ENCODE measurements around the gene ABLIM2. TPM values are rescaled to one million over a fixed set of nuclear protein-coding genes. Genes with fewer than 3 reads are reported as not detected.
"Not testable (repeated sequence)": the region's sequence is repeated elsewhere in the genome, so short reads cannot be mapped to it uniquely, and the experiment has no call there.

ABLIM2 gene
- polyA plus RNA-seq, 4 donors = 6.2 to 8.4 (median 6.8) TPM

DNA sequence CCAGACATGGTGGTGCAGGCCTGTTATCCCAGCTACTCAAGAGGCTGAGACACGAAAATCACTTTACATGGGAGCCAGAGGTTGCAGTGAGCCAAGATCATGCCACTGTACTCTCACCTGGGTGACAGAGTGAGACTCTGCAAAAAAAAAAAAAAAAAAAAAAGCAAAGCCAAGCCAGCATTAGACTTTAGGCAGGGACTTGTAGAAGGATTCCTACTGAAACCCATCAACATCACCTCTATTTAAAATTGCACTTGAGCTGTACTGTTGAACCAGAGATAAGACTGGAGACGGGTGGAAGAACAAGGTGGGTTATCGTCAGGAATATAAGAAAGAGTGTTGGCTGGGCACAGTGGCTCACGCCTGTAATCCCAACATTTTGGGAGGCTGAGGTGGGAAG lies 203.2 kb downstream of the ABLIM2 start:
- no peak for DNase-seq (ENCODE audit: low read depth in 4 of 4, low spot score in 2 of 4)

DNA sequence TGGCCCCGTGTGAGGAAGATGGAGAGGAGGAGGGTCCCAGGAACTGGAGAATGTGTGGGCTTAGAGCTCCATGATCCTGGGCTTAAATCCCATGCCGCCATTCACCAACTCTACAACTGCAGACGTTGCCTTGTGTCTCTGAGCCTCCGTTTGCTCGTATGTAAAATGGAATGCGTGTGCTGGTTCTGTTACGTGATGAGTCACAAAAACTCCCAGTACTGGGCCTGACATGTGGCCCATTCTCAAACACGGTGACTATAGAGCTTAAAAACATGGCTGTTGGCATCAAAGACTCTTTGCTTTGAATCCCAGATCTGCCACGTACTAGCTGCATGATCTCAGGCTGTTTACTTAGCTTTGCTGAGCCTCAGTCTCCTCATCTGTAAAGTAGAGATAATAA lies 206.0 kb downstream of the ABLIM2 start:
- no peak for DNase-seq (ENCODE audit: low read depth in 4 of 4, low spot score in 2 of 4)

DNA sequence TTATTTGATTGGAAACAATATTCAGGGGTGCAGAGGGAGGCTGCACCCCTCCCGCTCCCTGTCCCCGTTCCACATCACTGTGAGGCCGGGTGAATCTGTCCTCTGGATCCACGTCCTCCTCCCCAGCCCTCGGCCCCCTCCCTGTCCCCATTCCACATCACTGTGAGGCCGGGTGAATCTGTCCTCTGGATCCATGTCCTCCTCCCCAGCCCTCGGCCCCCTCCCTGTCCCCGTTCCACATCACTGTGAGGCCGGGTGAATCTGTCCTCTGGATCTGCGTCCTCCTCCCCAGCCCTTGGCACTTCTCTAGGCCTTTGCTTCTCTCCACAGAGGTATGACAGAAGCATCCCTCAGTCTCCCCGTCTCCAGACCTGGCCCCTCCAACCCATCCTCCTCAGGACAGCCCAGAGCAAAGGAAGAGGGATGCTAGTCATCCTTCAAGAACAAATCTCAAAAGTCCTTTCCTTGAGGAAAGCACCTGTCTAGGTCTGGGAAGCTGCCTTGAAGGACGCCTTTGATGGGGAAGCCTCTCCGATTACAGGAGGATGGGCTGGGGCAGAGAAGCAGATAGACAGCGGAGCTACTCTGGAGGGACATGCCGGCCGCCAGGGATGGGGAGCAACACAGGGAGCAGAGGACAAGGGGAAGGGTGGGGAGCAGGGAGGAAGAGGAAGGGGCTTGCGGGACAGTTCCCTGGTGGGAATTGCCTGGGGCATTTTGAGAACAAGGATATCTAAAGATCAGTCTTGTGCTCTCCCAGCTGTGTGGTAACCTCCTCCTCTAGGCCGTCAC lies 208.1 kb downstream of the ABLIM2 start:
- DNase-seq (ENCODE audit: low read depth in 4 of 4, low spot score in 2 of 4) = no peak

DNA sequence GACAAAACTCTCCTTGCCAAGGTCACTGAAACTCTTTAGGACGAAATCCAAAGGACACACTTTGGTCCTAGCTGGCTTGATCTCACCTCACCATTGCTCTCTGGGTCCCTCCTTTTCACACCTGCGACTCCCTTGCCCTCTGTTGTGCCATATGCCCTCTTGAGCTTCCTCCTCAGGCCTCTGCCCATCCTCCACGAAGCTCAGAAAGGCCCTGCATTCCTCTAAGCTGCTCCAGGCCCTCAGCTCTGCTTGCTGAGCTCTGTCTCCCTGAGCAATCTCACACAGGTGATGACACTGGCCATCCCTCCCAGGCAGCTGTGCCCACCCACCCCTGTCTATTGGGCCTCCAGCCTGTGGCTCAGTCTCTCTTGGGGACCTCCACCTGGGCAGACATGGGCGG lies 208.9 kb downstream of the ABLIM2 start:
- DNase-seq (ENCODE audit: low read depth in 4 of 4, low spot score in 2 of 4) = no peak

DNA sequence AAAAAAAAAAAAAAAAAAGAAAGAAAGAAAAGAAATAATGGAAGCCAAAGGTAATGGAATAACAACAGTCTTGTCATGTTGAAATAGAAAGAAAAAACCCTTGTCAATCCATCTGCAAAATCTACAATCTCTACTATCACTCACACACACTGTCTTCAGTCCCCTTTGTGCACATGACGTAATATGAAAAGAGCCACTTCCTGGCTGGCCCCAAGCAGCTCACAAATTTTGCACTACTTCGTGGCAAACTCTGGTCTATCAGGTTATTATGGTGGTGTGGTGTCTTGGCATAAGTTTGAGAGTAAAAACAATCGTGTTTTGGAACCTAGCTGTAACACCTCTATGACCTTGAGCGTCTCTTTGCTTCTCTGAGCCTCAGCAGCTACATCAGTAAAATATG lies 210.7 kb downstream of the ABLIM2 start:
- DNase-seq (ENCODE audit: low read depth in 4 of 4, low spot score in 2 of 4) = no peak

DNA sequence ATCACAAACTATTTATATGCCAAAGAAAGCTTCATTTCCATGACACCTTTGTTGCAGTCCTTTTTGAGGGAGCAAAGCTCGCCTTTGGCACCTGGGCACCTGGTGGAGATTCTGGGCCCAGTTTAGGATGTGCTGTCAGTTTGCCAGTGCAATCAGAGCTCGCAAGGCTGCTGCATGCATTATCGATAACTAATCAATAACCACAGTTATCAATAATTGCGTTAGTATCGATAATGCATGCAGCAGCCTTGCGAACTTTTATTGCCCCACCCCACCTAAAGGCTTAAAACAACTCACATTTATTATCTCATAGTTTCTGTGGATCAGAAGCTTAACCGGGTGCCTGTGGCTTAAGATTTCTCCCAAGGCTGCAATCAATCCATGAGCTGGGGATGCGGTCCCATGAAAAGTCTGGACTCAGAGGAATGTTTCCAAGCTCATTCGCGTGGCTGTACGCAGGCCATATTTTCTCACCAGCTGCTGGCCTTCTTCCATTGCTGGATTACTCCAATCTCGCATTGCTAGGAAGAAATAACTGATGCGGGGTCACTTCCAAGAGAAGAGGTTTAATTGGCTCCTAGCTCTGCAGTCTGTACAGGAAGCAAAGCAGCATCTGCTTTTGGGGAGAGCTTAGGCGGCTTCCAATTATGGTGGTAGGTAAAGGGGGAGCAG lies 212.8 kb downstream of the ABLIM2 start:
- DNase-seq (ENCODE audit: low read depth in 4 of 4, low spot score in 2 of 4) = no peak

DNA sequence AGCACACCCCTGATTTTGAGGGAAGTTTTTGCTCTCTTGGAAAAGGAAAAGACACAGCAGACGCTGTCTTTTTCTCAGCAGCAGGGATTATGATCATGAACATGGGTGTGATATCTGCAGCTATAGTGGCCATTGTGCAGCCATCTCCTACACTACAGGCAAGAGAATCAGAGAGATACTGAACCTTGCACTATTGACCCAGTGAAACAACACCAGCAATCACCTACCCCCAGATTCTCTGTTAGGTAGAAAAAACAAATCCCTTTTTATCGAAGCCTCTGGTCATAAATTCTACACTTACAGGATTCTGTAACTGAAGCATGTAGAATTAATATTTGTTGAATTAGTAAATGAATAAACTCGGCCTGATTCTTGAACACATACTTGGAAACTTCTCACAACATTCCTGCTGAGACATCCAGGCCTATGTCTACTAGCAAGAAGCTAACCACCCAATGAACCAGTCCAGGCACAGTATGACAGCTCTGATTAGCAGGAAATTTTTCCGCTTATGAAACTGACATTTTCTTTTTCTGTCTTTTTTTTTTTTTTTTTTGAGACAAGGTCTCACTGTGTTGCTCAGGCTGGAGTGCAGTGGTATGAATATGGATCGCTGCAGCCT lies 213.9 kb downstream of the ABLIM2 start:
- no peak for DNase-seq (ENCODE audit: low read depth in 4 of 4, low spot score in 2 of 4)

DNA sequence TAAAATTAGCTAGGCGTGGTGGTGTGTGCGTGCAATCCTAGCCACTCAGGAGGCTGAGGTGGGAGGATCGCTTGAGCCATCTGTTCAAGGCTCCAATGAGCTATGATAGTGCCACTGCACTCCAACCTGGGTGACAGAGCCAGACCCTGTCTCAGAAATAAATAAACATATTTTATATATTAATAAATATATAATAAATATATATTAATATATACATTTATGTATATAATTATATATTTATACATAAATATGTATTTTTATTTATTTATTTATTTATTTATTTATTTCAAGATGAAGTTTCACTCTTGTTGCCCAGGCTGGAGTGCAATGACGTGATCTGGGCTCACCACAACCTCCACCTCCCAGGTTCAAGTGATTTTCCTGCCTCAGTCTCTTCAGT lies 214.9 kb downstream of the ABLIM2 start:
- DNase-seq (ENCODE audit: low read depth in 4 of 4, low spot score in 2 of 4) = not testable (repeated sequence)

DNA sequence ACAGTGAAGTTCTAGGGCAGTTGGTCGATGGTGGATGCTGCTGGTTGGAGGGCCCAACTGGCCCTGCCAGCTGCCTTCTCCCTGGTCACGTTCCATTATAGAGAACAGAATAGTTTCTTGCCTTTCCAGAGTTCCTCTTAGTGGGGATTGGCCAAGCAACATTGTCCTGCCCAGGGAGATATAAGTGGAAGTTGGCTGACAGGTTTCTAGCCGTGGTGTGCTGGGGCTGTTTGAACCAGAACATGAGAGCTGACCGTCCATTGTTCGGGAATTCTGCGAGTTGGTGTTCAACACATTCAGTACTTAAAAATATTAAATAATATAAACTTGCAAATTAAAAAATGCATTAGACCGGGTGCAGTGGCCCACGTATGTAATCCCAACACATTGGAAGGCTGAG lies 215.4 kb downstream of the ABLIM2 start:
- DNase-seq (ENCODE audit: low read depth in 4 of 4, low spot score in 2 of 4) = no peak

DNA sequence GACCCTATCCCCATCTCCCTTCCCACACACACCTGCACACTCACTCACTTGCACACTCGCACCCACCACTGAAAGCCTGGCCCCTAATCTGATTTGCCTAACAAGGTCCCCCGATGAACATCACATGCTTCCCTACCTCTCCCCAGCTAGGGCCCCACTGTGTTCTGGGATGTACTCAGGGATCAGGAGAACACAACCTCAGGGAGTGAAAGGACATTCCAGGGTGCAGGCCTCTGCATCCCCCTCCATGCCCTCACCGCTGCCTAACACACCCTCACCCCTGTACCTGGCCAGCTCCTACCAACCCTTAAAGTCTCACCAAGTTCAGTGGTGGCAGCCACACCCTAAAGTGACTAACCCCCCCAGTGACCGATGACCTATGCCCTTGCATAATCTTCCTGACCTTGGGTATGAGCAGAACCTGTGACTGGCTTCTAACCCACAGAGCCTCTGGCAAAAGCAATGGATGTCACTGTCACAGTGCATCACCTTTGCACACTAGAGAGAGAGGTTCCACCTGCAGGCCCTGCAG lies 216.6 kb downstream of the ABLIM2 start:
- no peak for DNase-seq (ENCODE audit: low read depth in 4 of 4, low spot score in 2 of 4)

DNA sequence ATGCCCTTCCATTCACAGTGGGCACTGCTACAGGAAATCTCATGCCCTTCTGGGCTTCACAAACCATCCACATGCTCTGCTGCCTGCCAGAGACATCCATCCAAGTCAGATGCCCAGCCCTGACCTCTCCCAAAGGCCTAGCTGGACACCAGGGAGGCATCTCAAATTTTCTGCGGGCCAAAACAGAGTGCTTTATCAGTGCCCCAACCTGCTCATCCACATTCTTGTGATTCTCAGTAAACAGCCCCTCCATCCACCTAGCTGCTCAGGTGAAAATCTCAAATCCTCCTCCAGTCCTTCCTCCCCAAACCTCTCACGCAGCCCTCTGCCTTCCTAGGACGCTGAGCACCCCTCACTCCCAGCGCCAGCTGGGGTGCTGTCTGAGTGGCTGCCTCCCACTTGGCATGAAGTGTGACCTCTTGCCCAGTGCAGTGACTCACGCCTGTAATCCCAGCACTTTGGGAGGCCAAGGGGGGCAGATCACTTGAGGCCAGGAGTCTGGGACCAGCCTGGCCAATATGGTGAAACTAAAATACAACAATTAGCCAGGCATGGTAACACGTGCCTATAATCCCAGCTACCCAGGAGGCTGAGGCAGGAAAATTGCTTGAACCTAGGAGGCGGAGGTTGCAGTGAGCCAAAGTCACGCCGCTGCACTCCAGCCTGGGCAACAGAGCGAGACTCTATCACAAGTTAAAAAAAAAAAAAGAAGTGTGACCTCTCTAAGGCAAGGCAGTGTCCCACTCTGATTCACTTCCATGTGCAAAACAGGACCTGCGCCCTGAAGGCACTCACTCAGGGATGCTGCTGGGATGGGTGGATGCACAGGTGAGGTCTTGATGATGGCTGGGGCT lies 217.3 kb downstream of the ABLIM2 start:
- no peak for DNase-seq (ENCODE audit: low read depth in 4 of 4, low spot score in 2 of 4)

DNA sequence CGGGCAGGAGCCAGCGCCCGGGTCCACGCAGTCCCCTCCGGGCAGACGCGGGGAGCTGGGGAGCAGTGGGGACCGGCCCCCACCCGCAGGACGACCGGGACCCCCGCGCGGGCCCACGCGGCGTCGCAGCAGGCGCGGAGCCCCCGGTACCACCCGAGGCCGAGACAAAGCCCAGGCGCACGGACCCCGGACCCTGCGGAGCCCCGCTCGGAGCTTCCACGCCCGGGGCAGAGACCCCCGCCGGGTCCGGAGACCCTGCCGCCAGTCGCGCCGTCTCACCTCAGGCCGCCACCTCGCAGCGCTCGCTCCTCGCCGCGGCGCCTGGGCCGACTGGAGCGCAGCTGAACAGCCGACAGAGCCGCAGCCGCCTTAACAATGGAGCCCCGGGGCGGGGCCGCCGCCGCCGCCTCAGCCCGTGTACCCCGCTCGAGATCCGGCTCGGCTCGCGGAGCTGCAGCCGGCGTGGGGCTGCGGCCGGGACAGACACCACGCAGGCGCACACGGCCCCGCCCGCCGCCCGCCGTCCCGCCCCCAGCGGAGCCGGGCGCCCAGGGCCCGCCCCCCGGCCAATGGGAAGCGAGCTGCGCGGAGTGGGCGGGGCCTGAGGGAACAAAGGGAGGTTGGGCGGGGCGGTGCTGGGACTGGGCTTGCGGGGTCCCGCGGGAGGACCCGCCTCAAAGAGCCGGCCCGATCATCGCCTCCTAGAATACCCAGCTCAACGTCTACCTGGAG lies 219.1 kb downstream of the ABLIM2 start, which contains the start of gene AFAP1:
Gene AFAP1, minus strand, starts transcription at position 485 of the 732 bp plus-strand sequence. CDS start 67,783 bp downstream, outside the sequence.
- DNase-seq (ENCODE audit: low read depth in 4 of 4, low spot score in 2 of 4) = peak in 3 of 4 donors; percentile 78 to 85 (median 78)

DNA sequence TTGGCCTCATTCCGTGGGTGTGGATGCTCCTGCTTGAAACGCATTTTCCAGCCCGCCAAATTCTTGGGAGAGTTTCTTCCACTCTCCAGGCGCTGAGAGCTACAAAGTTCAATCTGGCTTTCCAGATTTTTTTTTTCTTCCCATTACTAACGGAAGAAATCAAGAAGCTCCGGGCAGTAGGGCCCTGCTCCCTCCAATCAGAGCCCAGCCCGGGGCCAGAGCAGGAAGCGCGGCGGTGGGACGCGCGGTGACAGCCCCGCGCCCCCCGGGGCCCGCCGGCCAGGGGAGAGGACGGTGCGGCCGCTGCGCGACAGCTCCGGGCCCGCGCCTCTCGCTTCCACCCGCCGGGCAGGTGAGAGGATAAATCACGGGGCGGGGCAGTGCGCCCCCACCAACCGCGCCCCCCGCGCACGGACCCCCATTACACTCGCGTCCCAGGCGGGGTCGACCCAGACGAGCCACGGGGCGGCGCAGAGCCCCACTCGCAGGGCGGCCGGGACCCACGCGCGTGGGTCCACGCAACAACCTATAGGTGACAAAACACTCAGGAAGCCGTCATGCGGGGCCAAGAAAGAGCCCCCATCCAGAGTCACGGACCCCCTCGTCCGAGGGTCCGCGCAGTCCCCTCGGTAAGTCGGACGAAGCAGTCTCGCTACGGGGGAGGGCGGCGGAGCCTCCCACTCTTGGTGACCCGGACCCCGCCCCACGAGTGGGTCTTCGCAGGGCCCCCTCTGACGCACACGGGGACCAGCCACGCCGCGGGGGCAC lies 219.8 kb downstream of the ABLIM2 start:
- no peak for DNase-seq (ENCODE audit: low read depth in 4 of 4, low spot score in 2 of 4)

DNA sequence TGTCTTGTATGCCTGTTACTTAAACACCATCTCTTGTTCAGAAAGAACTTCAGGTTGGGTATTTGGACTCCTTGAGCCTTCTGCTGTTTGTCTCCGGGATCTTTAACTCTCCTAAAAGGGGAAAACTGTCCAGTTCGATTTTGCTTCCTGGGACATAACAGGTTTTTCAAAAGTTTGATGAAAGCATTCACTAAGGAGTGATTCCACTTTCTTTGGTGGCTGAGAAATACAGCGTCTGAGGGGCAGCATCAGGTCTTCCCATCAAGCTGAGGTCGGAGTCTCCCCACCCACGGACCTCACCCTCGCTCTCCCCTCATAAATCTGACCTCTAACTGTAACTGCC lies 220.4 kb downstream of the ABLIM2 start:
- DNase-seq (ENCODE audit: low read depth in 4 of 4, low spot score in 2 of 4) = no peak

DNA sequence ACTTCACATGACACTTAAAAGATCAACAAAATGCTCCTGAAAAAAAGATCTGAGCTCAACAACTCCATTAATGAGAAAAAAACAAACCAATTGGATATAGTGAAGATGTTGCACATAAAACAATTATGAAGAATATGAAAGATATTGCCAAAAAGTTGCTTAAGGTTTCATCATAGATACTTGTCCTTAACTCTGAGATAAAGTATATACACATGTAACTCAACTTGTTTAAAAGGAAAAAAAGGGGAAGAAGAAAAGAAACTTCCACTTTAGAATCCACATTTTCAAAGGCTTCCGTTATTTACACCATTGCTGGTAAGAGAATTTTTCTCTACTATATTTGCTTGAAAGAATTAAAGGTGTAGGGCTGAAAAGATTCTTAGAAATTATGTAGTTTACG lies 221.6 kb downstream of the ABLIM2 start:
- DNase-seq (ENCODE audit: low read depth in 4 of 4, low spot score in 2 of 4) = no peak

DNA sequence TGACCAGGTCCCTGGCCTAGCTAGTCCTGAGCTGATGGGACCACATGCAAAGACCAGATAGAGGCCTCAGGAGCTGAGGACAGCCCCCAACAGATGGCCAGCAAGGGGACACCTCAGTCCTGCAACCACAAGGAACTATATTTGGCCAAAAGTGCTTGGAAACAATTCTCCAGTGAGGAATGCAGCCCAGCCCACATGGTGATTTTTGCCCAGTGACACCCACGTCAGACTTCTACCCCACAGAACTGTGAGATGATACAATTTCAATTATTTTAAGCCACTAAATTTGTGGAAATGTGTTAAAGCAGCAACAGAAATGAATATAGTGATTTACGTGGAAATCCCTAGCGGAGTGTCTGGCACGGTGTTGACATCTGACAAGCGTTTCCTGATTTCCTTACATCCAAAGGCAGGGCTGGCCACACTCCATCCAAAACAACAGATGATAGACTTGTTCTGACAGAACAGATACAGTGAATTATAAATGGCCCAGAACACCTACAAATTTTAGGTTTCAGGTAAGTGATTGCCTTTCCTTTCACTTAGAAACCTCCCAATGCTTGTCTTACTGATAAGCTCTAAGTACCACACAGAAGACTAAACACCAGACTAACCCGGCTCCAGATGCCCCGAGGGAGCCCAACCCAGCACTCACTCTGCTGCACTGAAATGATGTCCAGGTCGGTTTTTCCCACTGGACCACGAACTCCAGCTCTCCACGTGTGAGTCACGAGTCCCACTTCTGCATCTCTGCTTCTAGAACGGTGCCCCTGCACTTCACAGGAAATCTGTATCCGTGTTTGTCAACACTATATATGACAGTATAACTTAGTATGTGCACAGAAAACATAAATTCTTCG lies 224.7 kb downstream of the ABLIM2 start:
- no peak for DNase-seq (ENCODE audit: low read depth in 4 of 4, low spot score in 2 of 4)

DNA sequence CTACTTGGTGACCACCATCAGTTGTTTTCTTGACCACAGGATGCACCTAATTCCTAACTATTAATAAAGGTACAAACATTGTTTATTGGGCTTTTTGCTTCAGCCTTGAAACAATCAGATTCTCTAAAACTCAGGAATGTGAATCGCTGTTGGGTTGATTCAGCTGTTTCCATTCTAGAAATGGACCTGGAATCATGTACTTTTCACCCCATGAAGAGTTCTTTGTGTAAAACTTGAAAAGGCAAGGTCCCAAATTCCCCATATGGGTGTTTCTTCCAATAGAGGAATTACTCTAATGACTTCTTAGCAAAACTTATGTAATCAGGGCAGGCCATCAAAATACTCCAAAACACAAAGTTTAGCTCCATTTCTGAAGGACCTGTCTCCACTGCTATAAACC lies 226.3 kb downstream of the ABLIM2 start:
- DNase-seq (ENCODE audit: low read depth in 4 of 4, low spot score in 2 of 4) = no peak
